Right lobe of liver (tissue), 6 donors: Measurements from ENCODE around the gene TRAK1. TPM values are rescaled to one million over a fixed set of nuclear protein-coding genes. Genes with fewer than 3 reads are reported as not detected.

ENCODE experiments used
- ATAC-seq, 4 donors: fragments of 200-7000 bp; cut with Tn5 transposase; one replicate each; pipeline ENCODE4 v1.9.1; 2020; ENCODE audit warnings: mild to moderate bottlenecking in 4 of 4, moderate library complexity in 4 of 4
- DNase-seq, 3 donors: peaks; one replicate each; pipeline ENCODE4 v3.0.0-alpha.2; 2020
- H3K27ac ChIP-seq, 3 donors: fragments of 200-600 bp; one replicate each; pipeline ENCODE4 v1.8.0; 2022
- H3K27me3 ChIP-seq, 2 donors: fragments of 200-600 bp; one replicate each; pipeline ENCODE4 v1.8.0; 2022
- H3K36me3 ChIP-seq, 4 donors: fragments of 200-600 bp; sonication (generic) in 1 of 4; one replicate each; pipeline versions ENCODE4 v1.5.1 to v1.8.0; 2017 to 2022; ENCODE audit warnings: control low read depth in 1 of 4
- H3K4me1 ChIP-seq, 4 donors: fragments of 200-600 bp; sonication (generic) in 1 of 4; one replicate each; pipeline versions ENCODE4 v1.5.1 to v1.8.0; 2017 to 2022; ENCODE audit warnings: control low read depth in 1 of 4
- H3K4me3 ChIP-seq, 3 donors: fragments of 200-600 bp; one replicate each; pipeline ENCODE4 v1.8.0; 2022
- H3K9me3 ChIP-seq, 4 donors: fragments of 200-600 bp; sonication (generic) in 1 of 4; one replicate each; pipeline versions ENCODE4 v1.5.1 to v1.8.0; 2017 to 2022; ENCODE audit warnings: control low read depth in 1 of 4
- CTCF ChIP-seq, 4 donors: fragments of 200-600 bp in 3 of 4; fragments of 450-650 bp in 1 of 4; IDR thresholded peaks; one replicate each; pipeline versions ENCODE4 v1.5.1 to v1.8.0; 2016 to 2022; ENCODE audit warnings: antibody characterized with exemption in 4 of 4, mild to moderate bottlenecking in 2 of 4
- POLR2A ChIP-seq: fragments of 450-650 bp; IDR thresholded peaks from one replicate; pipeline ENCODE4 v1.6.1; 2017; ENCODE audit warnings: antibody characterized with exemption, mild to moderate bottlenecking
- whole genome bisulfite sequencing: methylation state at CpG from one replicate; pipeline ENCODE4 v1.1.6; 2018; ENCODE audit warnings: low coverage, low lambda C conversion rate; ENCODE audit not compliant: insufficient coverage; ENCODE audit errors: missing lambda C conversion rate; 5-methylcytosine and 5-hydroxymethylcytosine counted together
- intact Hi-C, 2 donors: fragments of 100-400 bp; cut with DNase I; formaldehyde crosslinking; loops; one replicate each; pipeline versions ENCODE4 v1.11.2 to v1.14.1; 2022
- total RNA-seq, 6 experiments: library from RNA; depleted of rRNA in 2 of 6; stranded (reverse); fragments of >200 nt in 2 of 6; fragmentation: NEBNext Ultra II Directional in 3 of 6; extraction: Animal tissue kit (Norgen Biotek cat#: 25700) in 3 of 6; gene quantifications; one replicate each; pipeline versions ENCODE4 v1.1.0 to v1.2.4, GENCODE V29; 2016 to 2023
- donor health status: DM: no; HTN: yes; CAD: no.
- donor health status: DM: no; HTN: no; CAD: no.
- donor health status: DM: no; HTN: no; CAD: no.
- donor health status: DM: no; HTN: yes; CAD: no.
- donor health status: DM: no; HTN: yes; CAD: no.

The TRAK1 gene
- total RNA-seq, 6 experiments from 2014 or later = 9.5 to 16.4 (median 12.2) TPM

GRCh38 chr3:42269647-42270046 is 178.5 kb downstream of the TRAK1 start:
- WGBS = 53% methylated on average over 7 of the region's 7 CpGs
- DNase-seq = no peak
- no peak for ATAC-seq
- intact Hi-C loops = loop anchor here in 1 of 2 donors (10.0 kb wide), 1 partner anchor 165 kb away; no protein-coding TSS in a partner anchor
- no peaks in the 10 kb centered on the region for H3K4me1 ChIP-seq
- TF ChIP-seq POLR2A (no peak), CTCF (IDR thresholded peaks at IDR 0.05) (no peak)
- no peaks in the 10 kb centered on the region for H3K9me3 ChIP-seq
- H3K36me3 ChIP-seq = no peaks in the 10 kb centered on the region
- no peak overlapping the region for H3K4me3 ChIP-seq
- H3K27ac ChIP-seq = no peak overlapping the region
- H3K27me3 ChIP-seq = peaks cover 2 to 7% of the 10 kb centered on the region in 2 donors

- no peaks in the 10 kb centered on the region for H3K9me3 ChIP-seq
- intact Hi-C loops = no loop called here
- no peak for ATAC-seq
- peaks cover 0 to under 1% of the 10 kb centered on the region in 2 donors for H3K27me3 ChIP-seq
- 60% methylated on average over 1 of the region's 1 CpG for WGBS
- TF ChIP-seq CTCF (IDR thresholded peaks at IDR 0.05) (no peak), POLR2A (no peak)
- no peak overlapping the region for H3K27ac ChIP-seq
- no peaks in the 10 kb centered on the region for H3K36me3 ChIP-seq
- no peaks in the 10 kb centered on the region for H3K4me1 ChIP-seq
- no peak overlapping the region for H3K4me3 ChIP-seq
- DNase-seq = no peak
These were observed 179.4 kb downstream of the TRAK1 start for GRCh38 chr3:42270561-42270960.

- ATAC-seq = no peak
- Histone ChIP-seq H3K27ac (no peak overlapping the region), H3K9me3 (no peaks in the 10 kb centered on the region), H3K4me3 (no peak overlapping the region), H3K27me3 (no peaks in the 10 kb centered on the region), H3K4me1 (no peaks in the 10 kb centered on the region), H3K36me3 (no peaks in the 10 kb centered on the region)
- DNase-seq = no peak
- TF ChIP-seq CTCF (IDR thresholded peaks at IDR 0.05) (no peak), POLR2A (no peak)
- intact Hi-C loops = no loop called here
These were observed 180.6 kb downstream of the TRAK1 start for GRCh38 chr3:42271786-42272185.

GRCh38 chr3:42273361-42273760 is 182.2 kb downstream of the TRAK1 start:
- 10% methylated on average over 2 of the region's 2 CpGs for WGBS
- ATAC-seq = no peak
- TF ChIP-seq POLR2A (no peak), CTCF (IDR thresholded peaks at IDR 0.05) (no peak)
- Histone ChIP-seq H3K36me3 (no peaks in the 10 kb centered on the region), H3K4me1 (no peaks in the 10 kb centered on the region), H3K27ac (no peak overlapping the region), H3K4me3 (no peak overlapping the region), H3K9me3 (no peaks in the 10 kb centered on the region), H3K27me3 (no peaks in the 10 kb centered on the region)
- DNase-seq = no peak
- intact Hi-C loops = no loop called here

GRCh38 chr3:42274266-42274665 is 183.1 kb downstream of the TRAK1 start:
- H3K4me3 ChIP-seq = no peak overlapping the region
- H3K9me3 ChIP-seq = no peaks in the 10 kb centered on the region
- no peak overlapping the region for H3K27ac ChIP-seq
- no peaks in the 10 kb centered on the region for H3K4me1 ChIP-seq
- DNase-seq (no peak), ATAC-seq (no peak)
- H3K27me3 ChIP-seq = no peaks in the 10 kb centered on the region
- TF ChIP-seq CTCF (IDR thresholded peaks at IDR 0.05) = no peak
- H3K36me3 ChIP-seq = no peaks in the 10 kb centered on the region
- intact Hi-C loops = no loop called here
